ENCODE measurements around the gene CHD6. TPM values are rescaled to one million over a fixed set of nuclear protein-coding genes. Genes with fewer than 3 reads are reported as not detected.

Gene CHD6
- total RNA-seq, 1 donor from 2014 or later: 35.9 TPM

GRCh38 chr20:41352106-41352505 lies 266.1 kb downstream of the CHD6 start:
- intact Hi-C loops (cut with DNase I): no loop called here
- no peak for DNase-seq (ENCODE audit: low spot score)
